GM18951 (cell line): ENCODE data around the gene PRKAR1B.
"Not testable (repeated sequence)": the region's sequence is repeated elsewhere in the genome, so short reads cannot be mapped to it uniquely, and the experiment has no call there.

Experiments
- POLR2A ChIP-seq: IDR thresholded peaks from 4 replicates; pipeline ENCODE4 v1.6.1; 2011; ENCODE audit warnings: mild to moderate bottlenecking; ENCODE audit not compliant: insufficient read length, insufficient read depth; ENCODE audit errors: extremely low read depth
- in situ Hi-C: fragments of 300-500 bp; cut with MboI; formaldehyde crosslinking; loops from one replicate; pipeline ENCODE4 v1.12.0; 2022; ENCODE audit warnings: low sequenced_read_pairs, mixed read lengths, inconsistent platforms; ENCODE audit not compliant: unreplicated experiment

Gene PRKAR1B

GRCh38 chr7:556291-556826 lies 170.7 kb downstream of the PRKAR1B start:
- no peak for TF ChIP-seq POLR2A
- in situ Hi-C loops: no loop called here

- TF ChIP-seq POLR2A: no peak
- in situ Hi-C loops: no loop called here
Observed at GRCh38 chr7:555551-556160, 171.4 kb downstream of the PRKAR1B start.

- in situ Hi-C loops: no loop called here
- no peak for TF ChIP-seq POLR2A
Observed at GRCh38 chr7:553636-554111, 173.4 kb downstream of the PRKAR1B start.

- in situ Hi-C loops: no loop called here
- no peak for TF ChIP-seq POLR2A
Observed at GRCh38 chr7:552868-553635, 174.0 kb downstream of the PRKAR1B start.

GRCh38 chr7:552151-552867 lies 174.8 kb downstream of the PRKAR1B start:
- in situ Hi-C loops: not testable (repeated sequence)

- in situ Hi-C loops: not testable (repeated sequence)
Observed at GRCh38 chr7:551615-551970, 175.5 kb downstream of the PRKAR1B start.

GRCh38 chr7:550881-551614 lies 176.0 kb downstream of the PRKAR1B start:
- no peak for TF ChIP-seq POLR2A
- in situ Hi-C loops: no loop called here

GRCh38 chr7:549891-550625 lies 177.0 kb downstream of the PRKAR1B start:
- in situ Hi-C loops: no loop called here
- TF ChIP-seq POLR2A: no peak

GRCh38 chr7:549066-549890 lies 177.8 kb downstream of the PRKAR1B start:
- in situ Hi-C loops: no loop called here
- TF ChIP-seq POLR2A: no peak

GRCh38 chr7:548401-548800 lies 178.7 kb downstream of the PRKAR1B start:
- no peak for TF ChIP-seq POLR2A
- in situ Hi-C loops: no loop called here

- no peak for TF ChIP-seq POLR2A
- in situ Hi-C loops: no loop called here
Observed at GRCh38 chr7:545470-545869, 181.6 kb downstream of the PRKAR1B start.
